ENCODE measurements around the gene SAMD15. TPM values are rescaled to one million over a fixed set of nuclear protein-coding genes. Genes with fewer than 3 reads are reported as not detected.

Gene SAMD15
- total RNA-seq, 4 donors from 2014 or later, result 4.8 to 9.5 (median 7.3) TPM

DNA sequence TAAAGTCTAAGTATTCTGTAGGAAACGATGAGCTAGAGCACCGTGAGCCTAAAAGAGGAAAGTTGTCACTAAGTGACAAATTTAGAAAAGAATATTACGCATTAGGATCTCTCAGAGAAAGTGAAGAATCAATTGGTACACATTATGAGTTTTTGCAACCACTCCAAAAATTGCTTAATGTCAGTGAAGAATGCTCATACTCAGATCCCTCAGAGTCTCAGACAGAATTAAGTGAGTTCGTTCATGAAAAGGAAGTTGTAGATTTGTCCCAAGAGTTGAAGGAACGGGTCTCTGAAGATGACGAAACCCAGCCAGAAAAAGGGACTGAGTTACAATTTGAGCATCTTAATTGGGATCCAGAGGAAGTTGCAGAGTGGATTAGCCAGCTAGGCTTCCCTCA lies 1.5 kb downstream of the SAMD15 start:
- no peak overlapping the region for H3K4me3 ChIP-seq (replicated peaks in 1 of 3)
- no peaks in the 10 kb centered on the region for H3K27me3 ChIP-seq
- H3K36me3 ChIP-seq, result no peaks in the 10 kb centered on the region
- intact Hi-C loops (cut with DNase I), result no loop called here
- H3K9me3 ChIP-seq, result no peaks in the 10 kb centered on the region
- 93 to 96% methylated on average over 6 of the region's 6 CpGs for WGBS, 2 donors
- DNase-seq, result no peak
- TF ChIP-seq, protein P1, sequence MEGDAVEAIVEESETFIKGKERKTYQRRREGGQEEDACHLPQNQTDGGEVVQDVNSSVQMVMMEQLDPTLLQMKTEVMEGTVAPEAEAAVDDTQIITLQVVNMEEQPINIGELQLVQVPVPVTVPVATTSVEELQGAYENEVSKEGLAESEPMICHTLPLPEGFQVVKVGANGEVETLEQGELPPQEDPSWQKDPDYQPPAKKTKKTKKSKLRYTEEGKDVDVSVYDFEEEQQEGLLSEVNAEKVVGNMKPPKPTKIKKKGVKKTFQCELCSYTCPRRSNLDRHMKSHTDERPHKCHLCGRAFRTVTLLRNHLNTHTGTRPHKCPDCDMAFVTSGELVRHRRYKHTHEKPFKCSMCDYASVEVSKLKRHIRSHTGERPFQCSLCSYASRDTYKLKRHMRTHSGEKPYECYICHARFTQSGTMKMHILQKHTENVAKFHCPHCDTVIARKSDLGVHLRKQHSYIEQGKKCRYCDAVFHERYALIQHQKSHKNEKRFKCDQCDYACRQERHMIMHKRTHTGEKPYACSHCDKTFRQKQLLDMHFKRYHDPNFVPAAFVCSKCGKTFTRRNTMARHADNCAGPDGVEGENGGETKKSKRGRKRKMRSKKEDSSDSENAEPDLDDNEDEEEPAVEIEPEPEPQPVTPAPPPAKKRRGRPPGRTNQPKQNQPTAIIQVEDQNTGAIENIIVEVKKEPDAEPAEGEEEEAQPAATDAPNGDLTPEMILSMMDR (IDR thresholded peaks at IDR 0.05), result no peak
- no peak for TF ChIP-seq POLR2A (IDR thresholded peaks at IDR 0.05)
- H3K27ac ChIP-seq, result no peak overlapping the region
- H3K4me1 ChIP-seq, result peaks cover 0 to 14% of the 10 kb centered on the region in 2 donors

DNA sequence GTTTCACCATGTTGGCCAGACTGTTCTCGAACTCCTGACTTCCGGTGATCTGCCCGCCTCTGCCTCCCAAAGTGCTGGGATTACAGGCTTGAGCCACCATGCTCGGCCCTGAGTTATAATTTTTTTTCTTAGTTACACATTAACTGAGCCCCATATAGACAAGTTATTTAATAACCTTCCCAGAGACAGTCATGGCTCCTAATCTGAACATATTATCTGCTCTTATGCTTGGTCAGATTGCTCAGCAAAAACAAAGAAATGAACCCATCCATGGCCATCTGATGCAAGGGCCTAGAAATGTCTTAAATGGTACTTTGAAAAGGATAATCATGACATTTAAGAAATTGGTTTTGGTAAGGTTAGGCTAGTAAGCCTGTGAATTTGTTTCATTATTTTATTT lies 13.0 kb downstream of the SAMD15 start:
- intact Hi-C loops (cut with DNase I), result no loop called here
- WGBS, 2 donors, result 96 to 98% methylated on average over 4 of the region's 4 CpGs
- Histone ChIP-seq H3K36me3 (no peaks in the 10 kb centered on the region), H3K9me3 (no peaks in the 10 kb centered on the region), H3K4me3 (replicated peaks in 1 of 3) (no peak overlapping the region), H3K27me3 (no peaks in the 10 kb centered on the region), H3K4me1 (no peaks in the 10 kb centered on the region), H3K27ac (no peak overlapping the region)
- TF ChIP-seq POLR2A (IDR thresholded peaks at IDR 0.05), result no peak
- TF ChIP-seq, protein P1 (IDR thresholded peaks at IDR 0.05), result no peak
- DNase-seq, result no peak

DNA sequence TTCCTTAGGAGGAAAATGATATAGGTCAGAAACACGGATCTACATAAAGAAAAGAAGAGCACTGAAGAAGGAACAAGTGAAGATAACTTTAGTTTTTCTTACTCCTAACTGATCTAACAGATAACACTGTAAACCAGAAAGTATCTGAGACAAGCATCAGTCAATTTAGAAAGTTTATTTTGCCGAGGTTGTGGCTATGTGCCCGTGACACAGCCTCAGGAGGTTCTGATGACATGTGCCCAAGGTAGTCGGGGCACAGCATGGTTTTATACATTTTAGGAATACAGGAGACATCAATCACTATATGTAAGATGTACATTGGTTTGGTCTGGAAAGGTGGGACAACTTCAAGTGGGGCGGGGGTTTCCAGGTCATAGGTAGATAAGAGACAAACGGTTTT lies 23.0 kb downstream of the SAMD15 start:
- no peak for DNase-seq
- intact Hi-C loops (cut with DNase I), result no loop called here
- TF ChIP-seq, protein P1 (IDR thresholded peaks at IDR 0.05), result no peak
- Histone ChIP-seq H3K27me3 (no peaks in the 10 kb centered on the region), H3K4me3 (replicated peaks in 1 of 3) (no peak overlapping the region), H3K9me3 (no peaks in the 10 kb centered on the region), H3K36me3 (no peaks in the 10 kb centered on the region), H3K27ac (no peak overlapping the region), H3K4me1 (no peaks in the 10 kb centered on the region)
- 63 to 70% methylated on average over 6 of the region's 6 CpGs for WGBS, 2 donors

DNA sequence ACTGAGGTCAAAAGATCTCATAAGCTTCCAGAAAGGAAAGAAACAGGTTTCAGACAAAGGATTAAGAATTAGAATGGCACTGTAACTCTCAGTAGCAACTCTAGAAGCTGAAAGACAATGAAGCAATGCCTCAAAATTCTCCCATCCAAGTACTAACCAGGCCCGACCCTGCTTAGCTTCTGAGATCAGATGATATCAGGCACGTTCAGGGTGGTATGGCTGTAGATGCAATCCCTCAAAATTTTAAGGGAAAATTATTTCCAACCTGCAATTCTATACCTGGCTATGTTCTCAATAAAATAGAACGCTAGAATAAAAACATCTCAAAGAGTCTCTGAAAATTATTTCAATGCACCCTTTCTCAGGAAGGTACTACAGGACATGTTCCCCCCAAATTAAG lies 26.6 kb downstream of the SAMD15 start:
- H3K27me3 ChIP-seq, result no peaks in the 10 kb centered on the region
- no peaks in the 10 kb centered on the region for H3K4me1 ChIP-seq
- TF ChIP-seq POLR2A (IDR thresholded peaks at IDR 0.05), result no peak
- TF ChIP-seq, protein P1 (IDR thresholded peaks at IDR 0.05), result no peak
- DNase-seq, result no peak
- H3K9me3 ChIP-seq, result no peaks in the 10 kb centered on the region
- no peaks in the 10 kb centered on the region for H3K36me3 ChIP-seq
- 91 to 94% methylated on average over 3 of the region's 3 CpGs for WGBS, 2 donors
- no peak overlapping the region for H3K4me3 ChIP-seq (replicated peaks in 1 of 3)
- intact Hi-C loops (cut with DNase I), result no loop called here
- H3K27ac ChIP-seq, result no peak overlapping the region

DNA sequence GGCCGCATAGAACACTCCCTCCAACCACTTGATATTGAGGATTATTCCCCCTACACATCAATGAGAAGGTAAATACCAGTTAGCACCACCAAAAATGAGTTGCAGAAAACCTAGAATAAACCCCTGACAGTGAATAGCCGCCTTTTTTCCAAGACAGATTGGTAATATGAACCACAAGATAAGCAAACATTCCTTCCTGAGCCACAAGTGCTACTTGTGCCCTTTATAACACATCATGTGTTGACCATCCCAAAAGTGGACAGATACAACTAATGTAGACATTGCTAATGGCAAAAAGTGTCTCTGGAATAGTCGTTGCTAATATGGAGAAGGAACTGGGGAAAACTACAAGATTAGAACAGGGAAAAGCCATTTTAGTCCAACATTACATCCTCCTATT lies 28.9 kb downstream of the SAMD15 start:
- intact Hi-C loops (cut with DNase I), result no loop called here
- Histone ChIP-seq H3K4me3 (replicated peaks in 1 of 3) (no peak overlapping the region), H3K4me1 (no peaks in the 10 kb centered on the region), H3K27ac (no peak overlapping the region), H3K36me3 (no peaks in the 10 kb centered on the region), H3K9me3 (no peaks in the 10 kb centered on the region), H3K27me3 (no peaks in the 10 kb centered on the region)
- WGBS, 2 donors, result 62 to 64% methylated on average over 3 of the region's 3 CpGs
- TF ChIP-seq POLR2A (IDR thresholded peaks at IDR 0.05), result no peak
- TF ChIP-seq, protein P1 (IDR thresholded peaks at IDR 0.05), result no peak
- no peak for DNase-seq
